HCT116 (cell line): Measurements from ENCODE around the gene CNTN4.

Experiments
- EZH2 ChIP-seq: fragments of 200-600 bp; sonication (generic); IDR thresholded peaks from 2 replicates; pipeline ENCODE4 v1.6.1; 2017; ENCODE audit warnings: antibody characterized with exemption, mixed run types
- EZH2phosphoT487 ChIP-seq: fragments of 200-600 bp; IDR thresholded peaks from 2 replicates; pipeline ENCODE4 v1.6.1; 2018; ENCODE audit warnings: antibody characterized with exemption, borderline replicate concordance
- POLR2A ChIP-seq: IDR thresholded peaks from 2 replicates; pipeline ENCODE4 v1.7.0; 2011; ENCODE audit warnings: borderline replicate concordance; ENCODE audit not compliant: insufficient read depth, insufficient read length; ENCODE audit errors: extremely low read depth
- POLR2AphosphoS5 ChIP-seq: IDR thresholded peaks from 2 replicates; pipeline ENCODE4 v1.6.1; 2011; ENCODE audit warnings: mild to moderate bottlenecking, low read depth, low read length, moderate library complexity
- RAD21 ChIP-seq: IDR thresholded peaks from 2 replicates; pipeline ENCODE4 v1.6.1; 2012; ENCODE audit warnings: low read depth, mild to moderate bottlenecking
- REST ChIP-seq: IDR thresholded peaks from 2 replicates; pipeline ENCODE4 v1.6.1; 2012; ENCODE audit warnings: low read depth
- SP1 ChIP-seq: IDR thresholded peaks from 2 replicates; pipeline ENCODE4 v1.6.1; 2012; ENCODE audit warnings: low read depth
- ZFX ChIP-seq: fragments of 450-650 bp; IDR thresholded peaks from 2 replicates; pipeline ENCODE4 v1.6.1; 2017
- TF ChIP-seq, protein P1 (sequence below), 3 experiments: fragments of 200-600 bp in 1 of 3; sonication (generic) in 1 of 3; IDR thresholded peaks in 2 of 3; conservative IDR thresholded peaks in 1 of 3; 2 replicates each; pipeline ENCODE4 v1.5.1; 2012 to 2017; ENCODE audit warnings: low read depth in 2 of 3, low read length in 2 of 3, antibody characterized with exemption in 1 of 3, borderline replicate concordance in 1 of 3, control low read depth in 1 of 3, mild to moderate bottlenecking in 1 of 3, mixed read lengths in 1 of 3, mixed run types in 1 of 3, moderate library complexity in 1 of 3; ENCODE audit not compliant: insufficient read depth in 1 of 3
- TF ChIP-seq, protein P2 (sequence below): IDR thresholded peaks from 2 replicates; pipeline ENCODE4 v1.6.1; 2012

GRCh38 chr3:2283818-2284217, 185.2 kb downstream of the CNTN4 start:
- TF ChIP-seq, protein P1, sequence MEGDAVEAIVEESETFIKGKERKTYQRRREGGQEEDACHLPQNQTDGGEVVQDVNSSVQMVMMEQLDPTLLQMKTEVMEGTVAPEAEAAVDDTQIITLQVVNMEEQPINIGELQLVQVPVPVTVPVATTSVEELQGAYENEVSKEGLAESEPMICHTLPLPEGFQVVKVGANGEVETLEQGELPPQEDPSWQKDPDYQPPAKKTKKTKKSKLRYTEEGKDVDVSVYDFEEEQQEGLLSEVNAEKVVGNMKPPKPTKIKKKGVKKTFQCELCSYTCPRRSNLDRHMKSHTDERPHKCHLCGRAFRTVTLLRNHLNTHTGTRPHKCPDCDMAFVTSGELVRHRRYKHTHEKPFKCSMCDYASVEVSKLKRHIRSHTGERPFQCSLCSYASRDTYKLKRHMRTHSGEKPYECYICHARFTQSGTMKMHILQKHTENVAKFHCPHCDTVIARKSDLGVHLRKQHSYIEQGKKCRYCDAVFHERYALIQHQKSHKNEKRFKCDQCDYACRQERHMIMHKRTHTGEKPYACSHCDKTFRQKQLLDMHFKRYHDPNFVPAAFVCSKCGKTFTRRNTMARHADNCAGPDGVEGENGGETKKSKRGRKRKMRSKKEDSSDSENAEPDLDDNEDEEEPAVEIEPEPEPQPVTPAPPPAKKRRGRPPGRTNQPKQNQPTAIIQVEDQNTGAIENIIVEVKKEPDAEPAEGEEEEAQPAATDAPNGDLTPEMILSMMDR (IDR thresholded peaks at IDR 0.05 in 2 of 3, conservative IDR thresholded peaks at IDR 0.05 in 1 of 3; ENCODE audit: borderline replicate concordance in 1 of 3, insufficient read depth in 1 of 3, low read depth in 2 of 3, low read length in 2 of 3), result no peak
- TF ChIP-seq ZFX (no peak), POLR2A (no peak), SP1 (no peak), POLR2AphosphoS5 (no peak), EZH2phosphoT487 (no peak), REST (no peak), RAD21 (no peak), EZH2 (no peak)
- TF ChIP-seq, protein P2, sequence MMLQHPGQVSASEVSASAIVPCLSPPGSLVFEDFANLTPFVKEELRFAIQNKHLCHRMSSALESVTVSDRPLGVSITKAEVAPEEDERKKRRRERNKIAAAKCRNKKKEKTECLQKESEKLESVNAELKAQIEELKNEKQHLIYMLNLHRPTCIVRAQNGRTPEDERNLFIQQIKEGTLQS, result no peak
